ENCODE results near the gene APBA2. TPM values are rescaled to one million over a fixed set of nuclear protein-coding genes. Genes with fewer than 3 reads are reported as not detected.
"Not testable (repeated sequence)": the region's sequence is repeated elsewhere in the genome, so short reads cannot be mapped to it uniquely, and the experiment has no call there.

The APBA2 gene
- total RNA-seq, 6 experiments from 2014 or later = 5.3 to 6.5 (median 6.1) TPM

DNA sequence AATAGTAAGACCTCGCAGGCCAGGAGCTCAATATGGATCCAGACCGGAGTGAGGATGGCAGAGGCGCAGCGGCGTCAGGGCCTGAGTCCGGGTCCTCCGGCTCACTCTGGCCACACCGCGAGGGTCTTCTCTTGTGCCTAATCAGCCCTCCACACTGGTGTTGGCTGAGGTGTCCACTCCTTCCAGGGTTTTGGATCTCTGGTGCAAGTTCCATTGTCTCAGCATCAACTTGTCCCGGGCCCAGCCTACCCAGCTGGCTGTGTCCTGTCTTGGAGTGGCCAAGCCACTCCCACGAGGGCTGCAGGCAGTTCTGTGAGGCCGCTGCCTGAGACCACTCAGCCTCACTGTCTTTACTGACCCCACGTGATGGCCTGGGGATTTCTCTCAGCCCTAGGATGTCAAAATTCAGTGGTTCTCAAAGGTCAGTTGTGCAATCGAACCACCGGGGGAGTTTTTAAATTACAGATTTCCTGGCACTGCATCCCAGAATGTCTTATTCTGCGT is 24.7 kb upstream of the APBA2 start:
- Mint-ChIP-seq H3K4me3 (no peak overlapping the region), H3K9me3 (no peaks in the 10 kb centered on the region), H3K4me1 (ENCODE audit: low read depth) (no peaks in the 10 kb centered on the region), H3K27me3 (ENCODE audit: insufficient read depth) (peaks cover 6% of the 10 kb centered on the region), H3K27ac (no peak overlapping the region), H3K36me3 (ENCODE audit: low read depth) (no peaks in the 10 kb centered on the region)
- TF ChIP-seq CTCF (IDR thresholded peaks at IDR 0.05) = no peak
- no peak for DNase-seq

GRCh38 chr15:28861589-28862293 is 24.0 kb upstream of the APBA2 start:
- H3K27ac Mint-ChIP-seq; DNase-seq; H3K36me3 Mint-ChIP-seq (ENCODE audit: low read depth); H3K27me3 Mint-ChIP-seq (ENCODE audit: insufficient read depth); H3K9me3 Mint-ChIP-seq; H3K4me1 Mint-ChIP-seq (ENCODE audit: low read depth); H3K4me3 Mint-ChIP-seq: not testable (repeated sequence)

GRCh38 chr15:28868744-28869345 is 16.9 kb upstream of the APBA2 start:
- no peak for DNase-seq
- no peak overlapping the region for H3K4me3 Mint-ChIP-seq
- H3K36me3 Mint-ChIP-seq (ENCODE audit: low read depth) = no peaks in the 10 kb centered on the region
- H3K27ac Mint-ChIP-seq = no peak overlapping the region
- TF ChIP-seq CTCF (IDR thresholded peaks at IDR 0.05) = no peak
- H3K27me3 Mint-ChIP-seq (ENCODE audit: insufficient read depth) = peaks cover 9% of the 10 kb centered on the region
- no peaks in the 10 kb centered on the region for H3K4me1 Mint-ChIP-seq (ENCODE audit: low read depth)
- H3K9me3 Mint-ChIP-seq = no peaks in the 10 kb centered on the region; the same call in 1 of the 2 replicates

DNA sequence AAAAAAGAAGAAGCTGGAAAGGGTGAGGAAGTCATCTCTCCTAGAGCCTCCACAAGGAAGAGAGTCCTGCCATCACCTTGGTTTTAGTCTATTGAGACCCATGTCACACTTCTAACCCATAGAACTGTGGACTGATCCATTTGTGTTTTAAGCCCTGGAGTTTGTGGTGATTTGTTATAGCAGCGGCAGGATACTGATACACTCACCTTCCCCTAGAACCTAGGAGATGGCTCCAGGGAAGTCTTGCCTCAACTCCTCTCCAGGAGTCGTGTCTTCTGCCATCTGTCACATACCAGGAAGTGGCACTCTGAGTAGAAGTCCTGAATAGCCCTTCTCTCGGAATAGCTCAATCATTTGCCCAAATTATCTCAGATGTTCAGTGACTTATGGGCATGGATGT is 14.6 kb upstream of the APBA2 start:
- Mint-ChIP-seq H3K36me3 (ENCODE audit: low read depth) (no peaks in the 10 kb centered on the region), H3K4me1 (ENCODE audit: low read depth) (no peaks in the 10 kb centered on the region), H3K4me3 (no peak overlapping the region), H3K9me3 (peaks cover 5% of the 10 kb centered on the region; the same call in 1 of the 2 replicates), H3K27ac (no peak overlapping the region), H3K27me3 (ENCODE audit: insufficient read depth) (peaks cover 9% of the 10 kb centered on the region)
- DNase-seq = no peak
- TF ChIP-seq CTCF (IDR thresholded peaks at IDR 0.05) = no peak

DNA sequence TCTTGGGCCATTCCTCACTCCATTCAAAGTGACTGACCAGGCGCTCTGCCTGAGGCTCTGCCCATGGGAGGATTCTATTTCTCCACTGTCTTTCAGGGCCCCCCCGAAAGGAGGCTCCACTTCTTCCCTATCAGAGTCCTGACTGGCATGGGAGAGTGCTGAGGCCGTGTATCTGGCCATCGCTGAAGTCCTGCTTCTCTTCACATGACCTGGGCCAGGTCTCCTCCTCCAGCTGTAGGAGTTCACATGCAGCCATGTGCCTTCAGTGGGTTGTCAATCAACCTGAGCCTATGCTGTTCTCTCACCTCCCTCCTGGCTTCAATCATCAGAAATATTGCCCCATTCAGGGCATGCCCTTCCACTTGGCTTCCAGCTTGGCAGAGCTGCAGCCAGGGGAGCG is 12.8 kb upstream of the APBA2 start:
- H3K4me1 Mint-ChIP-seq (ENCODE audit: low read depth) = no peaks in the 10 kb centered on the region
- H3K27me3 Mint-ChIP-seq (ENCODE audit: insufficient read depth) = peaks cover 9% of the 10 kb centered on the region
- no peak overlapping the region for H3K27ac Mint-ChIP-seq
- no peaks in the 10 kb centered on the region for H3K36me3 Mint-ChIP-seq (ENCODE audit: low read depth)
- no peak overlapping the region for H3K4me3 Mint-ChIP-seq
- peaks cover 5% of the 10 kb centered on the region; the same call in 1 of the 2 replicates for H3K9me3 Mint-ChIP-seq
- no peak for DNase-seq
- TF ChIP-seq CTCF (IDR thresholded peaks at IDR 0.05) = no peak

- H3K4me3 Mint-ChIP-seq = no peak overlapping the region
- H3K36me3 Mint-ChIP-seq (ENCODE audit: low read depth) = no peaks in the 10 kb centered on the region
- no peaks in the 10 kb centered on the region for H3K4me1 Mint-ChIP-seq (ENCODE audit: low read depth)
- no peak for TF ChIP-seq CTCF (IDR thresholded peaks at IDR 0.05)
- peaks cover 5% of the 10 kb centered on the region for H3K27me3 Mint-ChIP-seq (ENCODE audit: insufficient read depth)
- DNase-seq = no peak
- no peak overlapping the region for H3K27ac Mint-ChIP-seq
- H3K9me3 Mint-ChIP-seq = peaks cover 5% of the 10 kb centered on the region; the same call in 1 of the 2 replicates
Observed at GRCh38 chr15:28873585-28874190, 12.1 kb upstream of the APBA2 start.
